Measurements from ENCODE around the gene MCIDAS. TPM values are rescaled to one million over a fixed set of nuclear protein-coding genes. Genes with fewer than 3 reads are reported as not detected.

The MCIDAS gene
- total and polyA plus RNA-seq, 2 donors (not counting 1 experiment from before 2014, with no cell fraction given): not detected

- Histone ChIP-seq H3K9ac (ENCODE audit: low read length) (peak overlapping the region; percentile 47), H4K20me1 (ENCODE audit: control insufficient read depth, insufficient read depth, low read length, poor library complexity, severe bottlenecking) (no peaks in the 10 kb centered on the region), H3K9me3 (ENCODE audit: control extremely low read depth in 1 of 3, control insufficient read depth in 2 of 3, insufficient read depth in 1 of 3, low read length in 2 of 3) (peaks cover 0 to 36% (median 0%) of the 10 kb centered on the region in 3 donors), H3K4me2 (replicated peaks; ENCODE audit: low read depth, low read length, poor library complexity, severe bottlenecking) (peak overlapping the region; percentile 69), H3K79me2 (ENCODE audit: control insufficient read depth, insufficient read depth, low read length) (no peaks in the 10 kb centered on the region), H3K27ac (ENCODE audit: low read length in 2 of 2) (no peak overlapping the region), H3K27me3 (replicated peaks in 1 of 4; ENCODE audit: control extremely low read depth in 1 of 4, control insufficient read depth in 3 of 4, insufficient read depth in 4 of 4, low read length in 3 of 4) (peaks cover 0 to 83% (median 67%) of the 10 kb centered on the region in 4 experiments), H3K36me3 (replicated peaks in 1 of 2; ENCODE audit: control extremely low read depth in 1 of 2, control insufficient read depth in 1 of 2, extremely low read depth in 1 of 2, insufficient read depth in 2 of 2, low read length in 1 of 2) (no peaks in the 10 kb centered on the region), H3K4me3 (ENCODE audit: control extremely low read depth in 1 of 5, extremely low read depth in 1 of 5, insufficient read depth in 1 of 5, low read depth in 2 of 5, low read length in 4 of 5) (peak overlapping the region in 1 of 5 experiments; percentile 35), H3K4me1 (ENCODE audit: control insufficient read depth in 2 of 2, insufficient read depth in 2 of 2, low read length in 2 of 2) (peaks cover 40 to 52% of the 10 kb centered on the region in 2 donors), H2AFZ (ENCODE audit: insufficient read depth, low read depth, low read length, poor library complexity, severe bottlenecking) (no peak overlapping the region)
- POLR2A ChIA-PET: no interaction called here
- Mint-ChIP-seq H3K4me3 (peak overlapping the region; percentile 74), H3K4me1 (peaks cover 35% of the 10 kb centered on the region), H3K27ac (no peak overlapping the region), H3K9me3 (ENCODE audit: insufficient read depth) (no peaks in the 10 kb centered on the region), H3K27me3 (peaks cover 80% of the 10 kb centered on the region)
- ATAC-seq (ENCODE audit: low read depth): no peak
- CTCF ChIA-PET: interaction anchor here (1.5 to 1.8 kb wide), 2 partner anchors 9 to 10 kb away, joined by 4 read pairs; no protein-coding TSS in a partner anchor
- intact Hi-C loops (cut with micrococcal nuclease): no loop called here
- TF ChIP-seq CTCF (IDR thresholded peaks at IDR 0.05) (no peak), EZH2 (IDR thresholded peaks at IDR 0.05; ENCODE audit: borderline replicate concordance, insufficient read depth, low read depth, low read length, poor library complexity, severe bottlenecking) (no peak)
- peak; percentile 38 for DNase-seq
- WGBS (ENCODE audit: insufficient coverage): 25% methylated on average over 22 of the region's 30 CpGs
These were observed 4.8 kb downstream of the MCIDAS start for GRCh38 chr5:55222092-55222984.

Data from B cell (primary cell).